MM.1S (cell line): ENCODE measurements around the gene SART3.

ENCODE experiments used
- DNase-seq: peaks from one replicate; pipeline ENCODE4 v3.0.0-alpha.2; 2015
- H2AFZ ChIP-seq: fragments of 300-600 bp; sonication (generic); 2 replicates; pipeline ENCODE4 v1.6.0; 2016; ENCODE audit warnings: antibody characterized with exemption, low read length
- H3F3A ChIP-seq: fragments of 300-600 bp; sonication (generic); 2 replicates; pipeline ENCODE4 v1.6.1; 2016; ENCODE audit warnings: mild to moderate bottlenecking, antibody characterized with exemption, low read length, moderate library complexity, mixed read lengths; ENCODE audit not compliant: insufficient read depth
- H3K27ac ChIP-seq: fragments of 300-600 bp; sonication (generic); 2 replicates; pipeline ENCODE4 v1.5.1; 2016; ENCODE audit warnings: mild to moderate bottlenecking, low read length
- H3K27me3 ChIP-seq: fragments of 300-600 bp; sonication (generic); replicated peaks from 2 replicates; pipeline ENCODE4 v1.6.0; 2016; ENCODE audit warnings: low read length; ENCODE audit not compliant: insufficient read depth
- H3K36me3 ChIP-seq: fragments of 300-600 bp; sonication (generic); replicated peaks from 2 replicates; pipeline ENCODE4 v1.6.1; 2016; ENCODE audit warnings: mild to moderate bottlenecking, low read length, mixed read lengths; ENCODE audit not compliant: insufficient read depth
- H3K4me1 ChIP-seq: fragments of 300-600 bp; sonication (generic); 2 replicates; pipeline ENCODE4 v1.6.1; 2016; ENCODE audit warnings: low read length, mixed read lengths
- H3K4me2 ChIP-seq: fragments of 300-600 bp; sonication (generic); 2 replicates; pipeline ENCODE4 v1.6.0; 2016; ENCODE audit warnings: low read depth, low read length
- H3K4me3 ChIP-seq: fragments of 300-600 bp; sonication (generic); 2 replicates; pipeline ENCODE4 v1.5.1; 2016; ENCODE audit warnings: low read length, mixed read lengths
- H3K79me2 ChIP-seq: fragments of 300-600 bp; sonication (generic); 2 replicates; pipeline ENCODE4 v1.6.1; 2016; ENCODE audit warnings: mixed run types, low read length, mixed read lengths
- H3K9ac ChIP-seq: fragments of 300-600 bp; sonication (generic); 2 replicates; pipeline ENCODE4 v1.6.1; 2016; ENCODE audit warnings: low read length, mixed read lengths
- H3K9me2 ChIP-seq: fragments of 300-600 bp; sonication (generic); replicated peaks from 2 replicates; pipeline ENCODE4 v1.6.1; 2016; ENCODE audit warnings: mild to moderate bottlenecking, low read length, mixed read lengths; ENCODE audit not compliant: insufficient read depth
- H3K9me3 ChIP-seq: fragments of 300-600 bp; sonication (generic); replicated peaks from 2 replicates; pipeline ENCODE4 v1.6.1; 2016; ENCODE audit warnings: mild to moderate bottlenecking, low read length, mixed read lengths; ENCODE audit not compliant: insufficient read depth
- H4K20me1 ChIP-seq: fragments of 300-600 bp; sonication (generic); 2 replicates; pipeline ENCODE4 v1.6.1; 2016; ENCODE audit warnings: mild to moderate bottlenecking, low read length, moderate library complexity, mixed read lengths; ENCODE audit not compliant: insufficient read depth
- CTCF ChIP-seq: fragments of 300-600 bp; sonication (generic); IDR thresholded peaks from 2 replicates; pipeline ENCODE4 v1.5.1; 2016; ENCODE audit warnings: antibody characterized with exemption, low read length, mixed read lengths
- EZH2 ChIP-seq: fragments of 300-600 bp; sonication (generic); optimal IDR thresholded peaks from 2 replicates; pipeline ENCODE3; 2017; ENCODE audit warnings: low read depth, mild to moderate bottlenecking, antibody characterized with exemption, low read length, mixed read lengths
- EZH2phosphoT487 ChIP-seq: fragments of 300-600 bp; sonication (generic); IDR thresholded peaks from 2 replicates; pipeline ENCODE4 v1.6.1; 2018; ENCODE audit warnings: antibody characterized with exemption, low read length

SART3 gene

GRCh38 chr12:108580531-108580930, 19.6 kb upstream of the SART3 start:
- no peak overlapping the region for H3K9ac ChIP-seq
- TF ChIP-seq CTCF: no peak
- TF ChIP-seq EZH2: no peak
- TF ChIP-seq EZH2phosphoT487: no peak
- peaks cover 33% of the 10 kb centered on the region for H3K4me1 ChIP-seq
- no peaks in the 10 kb centered on the region for H3K9me3 ChIP-seq
- no peak overlapping the region for H3K4me3 ChIP-seq
- H3K4me2 ChIP-seq: no peak overlapping the region
- no peaks in the 10 kb centered on the region for H3K79me2 ChIP-seq
- no peaks in the 10 kb centered on the region for H4K20me1 ChIP-seq
- H3F3A ChIP-seq: peaks cover 12% of the 10 kb centered on the region
- no peaks in the 10 kb centered on the region for H3K27me3 ChIP-seq
- H3K27ac ChIP-seq: no peak overlapping the region
- H3K36me3 ChIP-seq: no peaks in the 10 kb centered on the region
- H2AFZ ChIP-seq: no peak overlapping the region
- H3K9me2 ChIP-seq: no peaks in the 10 kb centered on the region
- DNase-seq: no peak

- no peak overlapping the region for H3K4me2 ChIP-seq
Measured at GRCh38 chr12:108578813-108579212, 17.8 kb upstream of the SART3 start.

GRCh38 chr12:108578264-108578663, 17.3 kb upstream of the SART3 start:
- Histone ChIP-seq H3K4me3 (no peak overlapping the region), H3K9ac (no peak overlapping the region), H3K27ac (no peak overlapping the region), H3K4me2 (no peak overlapping the region), H3K36me3 (no peaks in the 10 kb centered on the region), H3K27me3 (no peaks in the 10 kb centered on the region), H4K20me1 (no peaks in the 10 kb centered on the region), H3F3A (peaks cover 28% of the 10 kb centered on the region), H3K9me3 (no peaks in the 10 kb centered on the region), H3K79me2 (no peaks in the 10 kb centered on the region), H2AFZ (no peak overlapping the region), H3K4me1 (peaks cover 52% of the 10 kb centered on the region), H3K9me2 (no peaks in the 10 kb centered on the region)
- DNase-seq: no peak
- TF ChIP-seq EZH2 (no peak), CTCF (no peak), EZH2phosphoT487 (no peak)

More at GRCh38 chr12:108578813-108579212, 17.8 kb upstream of the SART3 start:
- no peak for DNase-seq
- H3K36me3 ChIP-seq: no peaks in the 10 kb centered on the region
- no peak overlapping the region for H2AFZ ChIP-seq
- TF ChIP-seq CTCF: no peak
- TF ChIP-seq EZH2phosphoT487: no peak
- no peak for TF ChIP-seq EZH2
- no peak overlapping the region for H3K9ac ChIP-seq
- peaks cover 47% of the 10 kb centered on the region for H3K4me1 ChIP-seq
- H3K9me2 ChIP-seq: no peaks in the 10 kb centered on the region
- H3K79me2 ChIP-seq: no peaks in the 10 kb centered on the region
- H3K9me3 ChIP-seq: no peaks in the 10 kb centered on the region
- H3K27ac ChIP-seq: no peak overlapping the region
- no peak overlapping the region for H3K4me3 ChIP-seq
- no peaks in the 10 kb centered on the region for H4K20me1 ChIP-seq
- no peaks in the 10 kb centered on the region for H3K27me3 ChIP-seq
- peaks cover 24% of the 10 kb centered on the region for H3F3A ChIP-seq
